Upper lobe of right lung (tissue), 1 donor: ENCODE measurements around the gene REEP1. TPM values are rescaled to one million over a fixed set of nuclear protein-coding genes. Genes with fewer than 3 reads are reported as not detected.

ENCODE experiments used
- ATAC-seq: fragments of 200-7000 bp; cut with Tn5 transposase; one replicate; pipeline ENCODE4 v1.9.1; 2020; ENCODE audit warnings: mild to moderate bottlenecking, moderate library complexity
- DNase-seq: peaks from one replicate; pipeline ENCODE4 v3.0.0-alpha.2; 2020
- H3K27ac ChIP-seq: fragments of 200-600 bp; one replicate; pipeline ENCODE4 v1.8.0; 2022
- H3K27me3 ChIP-seq: fragments of 200-600 bp; one replicate; pipeline ENCODE4 v1.8.0; 2022; ENCODE audit warnings: mild to moderate bottlenecking
- H3K36me3 ChIP-seq: fragments of 200-600 bp; one replicate; pipeline ENCODE4 v1.8.0; 2022
- H3K4me1 ChIP-seq: fragments of 200-600 bp; one replicate; pipeline ENCODE4 v1.8.0; 2022
- H3K4me3 ChIP-seq: fragments of 200-600 bp; one replicate; pipeline ENCODE4 v1.8.0; 2022; ENCODE audit warnings: mild to moderate bottlenecking
- H3K9me3 ChIP-seq: fragments of 200-600 bp; one replicate; pipeline ENCODE4 v1.8.0; 2022
- CTCF ChIP-seq: fragments of 200-600 bp; IDR thresholded peaks from one replicate; pipeline ENCODE4 v1.8.0; 2022; ENCODE audit warnings: antibody characterized with exemption
- intact Hi-C: fragments of 100-400 bp; cut with DNase I; formaldehyde crosslinking; loops from one replicate; pipeline ENCODE4 v1.11.0; 2022
- total RNA-seq: library from RNA; stranded (reverse); fragmentation: NEBNext Ultra II Directional; extraction: Animal tissue kit (Norgen Biotek cat#: 25700); gene quantifications from one replicate; pipeline ENCODE4 v1.2.1, GENCODE V29; 2021
- donor health status: DM: no; HTN: yes; CAD: no; lungs with severe emphysema.

REEP1 gene
- total RNA-seq, 1 donor from 2014 or later, result 7.8 TPM

- no peaks in the 10 kb centered on the region for H3K27me3 ChIP-seq
- no peak for TF ChIP-seq CTCF
- no peaks in the 10 kb centered on the region for H3K9me3 ChIP-seq
- intact Hi-C loops, result no loop called here
- H3K4me3 ChIP-seq, result no peak overlapping the region
- no peak for ATAC-seq
- no peak overlapping the region for H3K27ac ChIP-seq
- no peaks in the 10 kb centered on the region for H3K4me1 ChIP-seq
- H3K36me3 ChIP-seq, result no peaks in the 10 kb centered on the region
- no peak for DNase-seq
These were observed 102.0 kb downstream of the REEP1 start for GRCh38 chr2:86235196-86235980.

- H3K4me1 ChIP-seq, result no peaks in the 10 kb centered on the region
- H3K36me3 ChIP-seq, result no peaks in the 10 kb centered on the region
- intact Hi-C loops, result no loop called here
- H3K27ac ChIP-seq, result no peak overlapping the region
- ATAC-seq (no peak), DNase-seq (no peak)
- no peak overlapping the region for H3K4me3 ChIP-seq
- no peak for TF ChIP-seq CTCF
- no peaks in the 10 kb centered on the region for H3K9me3 ChIP-seq
- no peaks in the 10 kb centered on the region for H3K27me3 ChIP-seq
These were observed 102.8 kb downstream of the REEP1 start for GRCh38 chr2:86234563-86235131.

GRCh38 chr2:86233436-86233835 lies 104.0 kb downstream of the REEP1 start:
- Histone ChIP-seq H3K4me3 (no peak overlapping the region), H3K9me3 (no peaks in the 10 kb centered on the region), H3K27me3 (no peaks in the 10 kb centered on the region), H3K4me1 (no peaks in the 10 kb centered on the region), H3K36me3 (no peaks in the 10 kb centered on the region), H3K27ac (no peak overlapping the region)
- intact Hi-C loops, result no loop called here
- DNase-seq (no peak), ATAC-seq (no peak)
- no peak for TF ChIP-seq CTCF

GRCh38 chr2:86232910-86233309 lies 104.5 kb downstream of the REEP1 start:
- Histone ChIP-seq H3K27me3 (no peaks in the 10 kb centered on the region), H3K9me3 (no peaks in the 10 kb centered on the region), H3K36me3 (no peaks in the 10 kb centered on the region), H3K4me3 (no peak overlapping the region), H3K27ac (no peak overlapping the region), H3K4me1 (no peaks in the 10 kb centered on the region)
- DNase-seq (no peak), ATAC-seq (no peak)
- TF ChIP-seq CTCF, result no peak
- intact Hi-C loops, result no loop called here

- Histone ChIP-seq H3K4me3 (no peak overlapping the region), H3K9me3 (no peaks in the 10 kb centered on the region), H3K27ac (no peak overlapping the region), H3K36me3 (no peaks in the 10 kb centered on the region), H3K27me3 (no peaks in the 10 kb centered on the region), H3K4me1 (no peaks in the 10 kb centered on the region)
- no peak for TF ChIP-seq CTCF
- ATAC-seq, result no peak
- DNase-seq, result no peak
- intact Hi-C loops, result no loop called here
These were observed 105.0 kb downstream of the REEP1 start for GRCh38 chr2:86232373-86232784.
